ENCODE data around the gene MYRFL.
"Not testable (repeated sequence)": the region's sequence is repeated elsewhere in the genome, so short reads cannot be mapped to it uniquely, and the experiment has no call there.

The MYRFL gene

GRCh38 chr12:69824966-69825560 lies at the start of gene MYRFL:
MYRFL (plus strand) TSS chr12:69825227; CDS start chr12:69825518, 291 bp downstream.
- DNase-seq (ENCODE audit: low spot score), result no peak

- no peak for DNase-seq (ENCODE audit: low spot score)
Observed at GRCh38 chr12:69779928-69780327, 45.1 kb upstream of the MYRFL start.

- no peak for DNase-seq (ENCODE audit: low spot score)
Observed at GRCh38 chr12:69783365-69783764, 41.7 kb upstream of the MYRFL start.

GRCh38 chr12:69789351-69789750 lies 35.7 kb upstream of the MYRFL start:
- no peak for DNase-seq (ENCODE audit: low spot score)

- no peak for DNase-seq (ENCODE audit: low spot score)
Observed at GRCh38 chr12:69792533-69792932, 32.5 kb upstream of the MYRFL start.

GRCh38 chr12:69807101-69807897 lies 17.7 kb upstream of the MYRFL start:
- DNase-seq (ENCODE audit: low spot score), result not testable (repeated sequence)

- DNase-seq (ENCODE audit: low spot score), result no peak
Observed at GRCh38 chr12:69810870-69811498, 14.0 kb upstream of the MYRFL start.

- DNase-seq (ENCODE audit: low spot score), result no peak
Observed at GRCh38 chr12:69816082-69816481, 8.9 kb upstream of the MYRFL start.

- no peak for DNase-seq (ENCODE audit: low spot score)
Observed at GRCh38 chr12:69821032-69821455, 4.0 kb upstream of the MYRFL start.

- DNase-seq (ENCODE audit: low spot score), result peak; percentile 6
Observed at GRCh38 chr12:69821456-69822159, 3.4 kb upstream of the MYRFL start.

GRCh38 chr12:69822201-69822860 lies 2.7 kb upstream of the MYRFL start:
- DNase-seq (ENCODE audit: low spot score), result no peak

- no peak for DNase-seq (ENCODE audit: low spot score)
Observed at GRCh38 chr12:69824028-69824427, 999 bp upstream of the MYRFL start.

- DNase-seq (ENCODE audit: low spot score), result no peak
Observed at GRCh38 chr12:69828897-69829296, 3.9 kb downstream of the MYRFL start.

GRCh38 chr12:69833696-69834095 lies 8.7 kb downstream of the MYRFL start:
- no peak for DNase-seq (ENCODE audit: low spot score)

GRCh38 chr12:69834147-69834546 lies 9.1 kb downstream of the MYRFL start:
- DNase-seq (ENCODE audit: low spot score), result no peak

GRCh38 chr12:69834576-69834975 lies 9.5 kb downstream of the MYRFL start:
- no peak for DNase-seq (ENCODE audit: low spot score)

- no peak for DNase-seq (ENCODE audit: low spot score)
Observed at GRCh38 chr12:69835081-69835480, 10.1 kb downstream of the MYRFL start.

GRCh38 chr12:69836015-69836414 lies 11.0 kb downstream of the MYRFL start:
- no peak for DNase-seq (ENCODE audit: low spot score)

- DNase-seq (ENCODE audit: low spot score), result no peak
Observed at GRCh38 chr12:69837191-69837590, 12.2 kb downstream of the MYRFL start.

- DNase-seq (ENCODE audit: low spot score), result no peak
Observed at GRCh38 chr12:69837657-69838415, 12.8 kb downstream of the MYRFL start.

- no peak for DNase-seq (ENCODE audit: low spot score)
Observed at GRCh38 chr12:69840727-69841126, 15.7 kb downstream of the MYRFL start.

Data from SW480 (cell line).